GM23338 (cell line): ENCODE measurements around the gene RYR3.

ENCODE experiments used
- CREB1 ChIP-seq: fragments of 250-450 bp; sonication (Bioruptor Pico); IDR thresholded peaks from 2 replicates; pipeline ENCODE4 v1.5.0; 2020; ENCODE audit warnings: low read depth, mild to moderate bottlenecking, moderate library complexity
- EZH2phosphoT487 ChIP-seq: fragments of 200-600 bp; sonication (generic); IDR thresholded peaks from one replicate; pipeline ENCODE4 v1.8.1; 2018; ENCODE audit warnings: antibody characterized with exemption; ENCODE audit not compliant: unreplicated experiment
- POLR2AphosphoS5 ChIP-seq: IDR thresholded peaks from 2 replicates; pipeline ENCODE4 v1.6.1; 2016; ENCODE audit warnings: antibody characterized with exemption, low read depth
- TF ChIP-seq, protein P1 (sequence below), 2 experiments: fragments of 200-600 bp in 1 of 2; sonication (generic) in 1 of 2; conservative IDR thresholded peaks; 2 replicates each; pipeline versions ENCODE4 v1.5.1 to v1.6.1; 2016 to 2017; ENCODE audit warnings: antibody characterized with exemption in 2 of 2, low read depth in 2 of 2, mild to moderate bottlenecking in 2 of 2, moderate library complexity in 1 of 2

DNA sequence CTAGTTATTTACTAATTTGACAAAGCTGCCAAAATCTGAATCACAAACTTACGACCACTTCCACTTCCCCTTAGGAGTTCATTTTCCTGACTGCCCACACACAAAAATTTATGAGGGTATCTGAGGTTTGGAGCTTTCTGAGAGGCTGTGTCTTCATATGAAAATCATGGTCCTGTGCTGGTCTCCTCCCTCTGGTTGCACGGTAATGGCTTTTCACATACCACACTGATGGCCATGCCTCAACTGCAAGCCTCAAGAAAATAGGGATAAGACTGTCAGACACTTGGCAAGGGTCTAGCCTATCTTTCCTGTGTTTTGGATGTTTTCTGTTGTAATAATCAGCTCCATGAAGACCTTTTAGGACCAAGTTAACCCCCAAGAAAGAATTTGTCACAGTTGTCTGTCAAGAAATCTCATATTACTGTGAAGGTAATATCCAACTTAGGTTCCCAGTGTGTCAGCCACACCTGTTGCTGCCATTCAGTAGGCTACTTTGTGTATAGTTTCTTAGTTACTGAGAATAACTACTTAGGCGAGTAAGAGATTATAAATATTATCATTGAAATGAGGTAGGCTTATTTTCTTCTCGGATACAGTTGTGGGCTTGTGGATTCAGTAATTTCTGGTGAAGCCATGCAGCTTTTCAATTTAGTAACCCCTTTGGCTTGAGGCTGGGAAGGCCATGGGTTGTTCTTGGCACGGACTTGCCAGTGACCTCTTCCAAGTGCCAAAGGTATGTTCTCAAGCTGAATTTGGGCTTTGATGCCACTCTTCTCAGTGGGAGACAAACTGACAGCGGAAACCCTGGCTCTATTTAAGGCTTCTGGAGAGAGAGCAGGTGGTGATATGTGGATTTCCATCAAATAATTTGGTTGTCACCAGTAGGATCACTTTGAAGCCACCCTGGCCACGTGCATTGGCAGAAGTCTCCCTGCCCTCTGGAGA is 101.1 kb downstream of the RYR3 start:
- TF ChIP-seq, protein P1, sequence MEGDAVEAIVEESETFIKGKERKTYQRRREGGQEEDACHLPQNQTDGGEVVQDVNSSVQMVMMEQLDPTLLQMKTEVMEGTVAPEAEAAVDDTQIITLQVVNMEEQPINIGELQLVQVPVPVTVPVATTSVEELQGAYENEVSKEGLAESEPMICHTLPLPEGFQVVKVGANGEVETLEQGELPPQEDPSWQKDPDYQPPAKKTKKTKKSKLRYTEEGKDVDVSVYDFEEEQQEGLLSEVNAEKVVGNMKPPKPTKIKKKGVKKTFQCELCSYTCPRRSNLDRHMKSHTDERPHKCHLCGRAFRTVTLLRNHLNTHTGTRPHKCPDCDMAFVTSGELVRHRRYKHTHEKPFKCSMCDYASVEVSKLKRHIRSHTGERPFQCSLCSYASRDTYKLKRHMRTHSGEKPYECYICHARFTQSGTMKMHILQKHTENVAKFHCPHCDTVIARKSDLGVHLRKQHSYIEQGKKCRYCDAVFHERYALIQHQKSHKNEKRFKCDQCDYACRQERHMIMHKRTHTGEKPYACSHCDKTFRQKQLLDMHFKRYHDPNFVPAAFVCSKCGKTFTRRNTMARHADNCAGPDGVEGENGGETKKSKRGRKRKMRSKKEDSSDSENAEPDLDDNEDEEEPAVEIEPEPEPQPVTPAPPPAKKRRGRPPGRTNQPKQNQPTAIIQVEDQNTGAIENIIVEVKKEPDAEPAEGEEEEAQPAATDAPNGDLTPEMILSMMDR (conservative IDR thresholded peaks at IDR 0.05; ENCODE audit: low read depth in 2 of 2): no peak
- no peak for TF ChIP-seq CREB1 (CRISPR knock-in tag)
- no peak for TF ChIP-seq POLR2AphosphoS5
- no peak for TF ChIP-seq EZH2phosphoT487
